ENCODE results near the gene NEK11. TPM values are rescaled to one million over a fixed set of nuclear protein-coding genes. Genes with fewer than 3 reads are reported as not detected.

Gene NEK11
- total RNA-seq, 1 experiment from 2014 or later, result 13.2 TPM

DNA sequence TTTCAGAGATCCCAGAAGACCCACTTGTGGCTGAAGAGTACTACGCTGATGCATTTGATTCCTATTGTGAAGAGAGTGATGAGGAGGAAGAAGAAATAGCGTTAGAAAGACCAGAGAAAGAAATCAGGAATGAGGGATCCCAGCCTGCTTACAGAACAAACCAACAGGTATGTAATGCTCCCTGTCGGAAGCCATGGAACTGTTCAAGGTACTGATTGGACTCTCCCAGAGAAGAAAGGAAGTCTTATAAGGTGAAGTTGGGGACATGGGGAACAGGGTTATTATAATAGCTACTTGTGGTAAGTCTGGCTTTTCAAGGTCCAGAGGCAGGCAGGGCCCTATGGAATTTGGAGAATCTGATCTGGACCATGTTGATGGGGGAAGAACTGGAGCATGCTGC is 201.8 kb downstream of the NEK11 start:
- Histone ChIP-seq H3K9me2 (ENCODE audit: insufficient read depth) (no peaks in the 10 kb centered on the region), H3K4me1 (replicated peaks; ENCODE audit: insufficient read depth) (peaks cover 10% of the 10 kb centered on the region), H3K4me3 (no peak overlapping the region), H3F3A (ENCODE audit: insufficient read depth, low read depth) (no peaks in the 10 kb centered on the region), H2AFZ (no peak overlapping the region), H3K9me3 (ENCODE audit: insufficient read depth, low read depth) (no peaks in the 10 kb centered on the region), H3K27ac (no peak overlapping the region), H3K79me2 (ENCODE audit: low read depth) (no peaks in the 10 kb centered on the region), H3K27me3 (ENCODE audit: insufficient read depth, low read depth) (no peaks in the 10 kb centered on the region), H4K20me1 (ENCODE audit: insufficient read depth) (no peaks in the 10 kb centered on the region), H3K36me3 (ENCODE audit: low read depth) (no peaks in the 10 kb centered on the region), H3K4me2 (no peak overlapping the region)
- BruUV-seq (replicated peaks), result no TSS peak
- intact Hi-C loops (cut with micrococcal nuclease; ENCODE audit: unreplicated experiment), result no loop called here
- DNase-seq, result no peak
- ChIA-PET CTCF (no interaction called here), POLR2A (ENCODE audit: unreplicated experiment) (no interaction called here)
- no peak for TF ChIP-seq EZH2 (IDR thresholded peaks at IDR 0.05; ENCODE audit: low read depth)
- TF ChIP-seq, protein P1, sequence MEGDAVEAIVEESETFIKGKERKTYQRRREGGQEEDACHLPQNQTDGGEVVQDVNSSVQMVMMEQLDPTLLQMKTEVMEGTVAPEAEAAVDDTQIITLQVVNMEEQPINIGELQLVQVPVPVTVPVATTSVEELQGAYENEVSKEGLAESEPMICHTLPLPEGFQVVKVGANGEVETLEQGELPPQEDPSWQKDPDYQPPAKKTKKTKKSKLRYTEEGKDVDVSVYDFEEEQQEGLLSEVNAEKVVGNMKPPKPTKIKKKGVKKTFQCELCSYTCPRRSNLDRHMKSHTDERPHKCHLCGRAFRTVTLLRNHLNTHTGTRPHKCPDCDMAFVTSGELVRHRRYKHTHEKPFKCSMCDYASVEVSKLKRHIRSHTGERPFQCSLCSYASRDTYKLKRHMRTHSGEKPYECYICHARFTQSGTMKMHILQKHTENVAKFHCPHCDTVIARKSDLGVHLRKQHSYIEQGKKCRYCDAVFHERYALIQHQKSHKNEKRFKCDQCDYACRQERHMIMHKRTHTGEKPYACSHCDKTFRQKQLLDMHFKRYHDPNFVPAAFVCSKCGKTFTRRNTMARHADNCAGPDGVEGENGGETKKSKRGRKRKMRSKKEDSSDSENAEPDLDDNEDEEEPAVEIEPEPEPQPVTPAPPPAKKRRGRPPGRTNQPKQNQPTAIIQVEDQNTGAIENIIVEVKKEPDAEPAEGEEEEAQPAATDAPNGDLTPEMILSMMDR (conservative IDR thresholded peaks at IDR 0.05), result no peak

DNA sequence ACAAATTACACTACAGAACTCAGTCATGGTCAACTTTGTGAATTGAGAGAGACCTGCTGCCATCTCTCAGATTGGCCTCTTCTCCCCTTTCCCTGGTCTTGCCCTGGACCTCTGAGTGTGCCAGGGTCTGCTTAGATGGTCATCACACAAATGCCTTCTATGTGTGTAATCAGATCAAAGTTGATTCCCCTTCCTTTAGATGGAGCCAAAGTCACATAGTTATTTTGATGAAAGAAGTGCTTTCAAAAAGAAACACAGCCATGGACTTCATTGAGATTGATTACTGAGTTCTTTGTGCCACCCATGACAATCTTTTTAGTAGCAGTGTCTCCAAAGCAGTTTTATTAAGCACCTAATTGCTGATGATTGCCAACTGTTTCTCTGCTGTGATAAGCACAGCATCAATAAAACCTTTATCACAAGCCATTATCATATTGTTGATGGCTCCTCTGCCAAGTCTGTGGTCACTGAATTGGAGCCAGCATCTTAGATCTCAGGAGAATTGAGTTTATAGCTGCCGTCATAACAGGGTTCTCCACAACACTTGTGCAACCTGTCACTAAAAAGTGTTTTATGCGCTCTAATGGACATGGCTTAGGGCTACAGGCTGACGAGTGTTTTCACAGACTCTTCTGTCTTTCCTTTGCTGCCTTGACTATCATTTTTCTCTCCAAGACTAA is 205.2 kb downstream of the NEK11 start:
- H3K4me3 ChIP-seq, result no peak overlapping the region
- H2AFZ ChIP-seq, result no peak overlapping the region
- TF ChIP-seq, protein P1 (conservative IDR thresholded peaks at IDR 0.05), result 0 out of 2 replicates have a peak, but pooled peaks have one; percentile 25
- TF ChIP-seq EZH2 (IDR thresholded peaks at IDR 0.05; ENCODE audit: low read depth), result no peak
- no peaks in the 10 kb centered on the region for H4K20me1 ChIP-seq (ENCODE audit: insufficient read depth)
- H3K4me1 ChIP-seq (replicated peaks; ENCODE audit: insufficient read depth), result no peaks in the 10 kb centered on the region
- no peak overlapping the region for H3K27ac ChIP-seq
- CTCF ChIA-PET, result no interaction called here
- H3K27me3 ChIP-seq (ENCODE audit: insufficient read depth, low read depth), result no peaks in the 10 kb centered on the region
- POLR2A ChIA-PET (ENCODE audit: unreplicated experiment), result no interaction called here
- intact Hi-C loops (cut with micrococcal nuclease; ENCODE audit: unreplicated experiment), result loop anchor here (10.0 kb wide), 1 partner anchor 793 kb away; no protein-coding TSS in a partner anchor
- H3K9me3 ChIP-seq (ENCODE audit: insufficient read depth, low read depth), result no peaks in the 10 kb centered on the region
- BruUV-seq (replicated peaks), result no TSS peak
- no peaks in the 10 kb centered on the region for H3K9me2 ChIP-seq (ENCODE audit: insufficient read depth)
- DNase-seq, result no peak
- no peaks in the 10 kb centered on the region for H3K36me3 ChIP-seq (ENCODE audit: low read depth)
- no peak overlapping the region for H3K4me2 ChIP-seq
- no peaks in the 10 kb centered on the region for H3F3A ChIP-seq (ENCODE audit: insufficient read depth, low read depth)
- H3K79me2 ChIP-seq (ENCODE audit: low read depth), result no peaks in the 10 kb centered on the region

DNA sequence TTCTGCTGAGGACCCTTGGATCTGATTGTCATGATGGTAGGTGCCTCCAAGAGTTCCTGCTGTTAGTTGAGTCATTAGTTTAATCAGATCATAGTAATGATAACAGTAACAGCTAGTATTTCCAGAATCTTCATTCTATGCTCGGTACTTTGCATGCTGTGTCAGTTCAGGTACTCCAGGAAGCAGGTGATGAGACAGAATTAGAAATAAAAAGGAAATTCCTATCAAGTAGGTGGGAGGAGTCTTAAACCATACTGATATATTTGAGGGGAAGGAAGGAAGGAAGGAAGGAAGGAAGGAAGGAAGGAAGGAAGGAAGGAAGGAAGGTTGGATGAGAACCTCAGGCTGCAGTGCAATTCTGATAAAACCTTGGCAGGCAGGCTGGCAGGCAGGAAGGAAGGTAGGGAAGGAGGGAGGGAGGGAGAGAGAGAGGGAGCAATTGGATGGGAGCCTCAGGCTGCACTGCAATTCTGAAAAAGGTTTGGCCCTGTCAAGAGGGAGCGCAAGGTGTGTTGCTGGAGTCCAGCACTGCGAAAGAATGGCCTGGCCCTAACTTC is 206.1 kb downstream of the NEK11 start:
- no peaks in the 10 kb centered on the region for H4K20me1 ChIP-seq (ENCODE audit: insufficient read depth)
- TF ChIP-seq, protein P1 (conservative IDR thresholded peaks at IDR 0.05), result no peak
- TF ChIP-seq EZH2 (IDR thresholded peaks at IDR 0.05; ENCODE audit: low read depth), result no peak

More for the DNA sequence above, 206.1 kb downstream of the NEK11 start:
- H3K27me3 ChIP-seq (ENCODE audit: insufficient read depth, low read depth), result no peaks in the 10 kb centered on the region
- H3K4me1 ChIP-seq (replicated peaks; ENCODE audit: insufficient read depth), result no peaks in the 10 kb centered on the region
- CTCF ChIA-PET, result no interaction called here
- H2AFZ ChIP-seq, result no peak overlapping the region
- no peak overlapping the region for H3K4me2 ChIP-seq
- BruUV-seq (replicated peaks), result no TSS peak
- H3K79me2 ChIP-seq (ENCODE audit: low read depth), result no peaks in the 10 kb centered on the region
- intact Hi-C loops (cut with micrococcal nuclease; ENCODE audit: unreplicated experiment), result loop anchor here (10.0 kb wide), 1 partner anchor 792 kb away; no protein-coding TSS in a partner anchor
- H3K36me3 ChIP-seq (ENCODE audit: low read depth), result no peaks in the 10 kb centered on the region
- no peak overlapping the region for H3K4me3 ChIP-seq
- H3K9me2 ChIP-seq (ENCODE audit: insufficient read depth), result no peaks in the 10 kb centered on the region
- no peaks in the 10 kb centered on the region for H3F3A ChIP-seq (ENCODE audit: insufficient read depth, low read depth)
- no peak for DNase-seq
- POLR2A ChIA-PET (ENCODE audit: unreplicated experiment), result no interaction called here
- no peaks in the 10 kb centered on the region for H3K9me3 ChIP-seq (ENCODE audit: insufficient read depth, low read depth)
- H3K27ac ChIP-seq, result no peak overlapping the region

All from PC-9 (cell line).